Nephron (organoid): ENCODE data around the gene SUSD1.

ENCODE experiments used
- H3K27ac Mint-ChIP-seq, 3 experiments: 2 replicates each; pipeline ENCODE4 v1.8.0; 2020; ENCODE audit warnings: mixed read lengths in 3 of 3, mild to moderate bottlenecking in 2 of 3, moderate library complexity in 1 of 3
- H3K27me3 Mint-ChIP-seq: 2 replicates; pipeline ENCODE4 v1.8.0; 2021; ENCODE audit warnings: low read depth, mild to moderate bottlenecking, moderate library complexity, mixed read lengths
- H3K36me3 Mint-ChIP-seq: 2 replicates; pipeline ENCODE4 v1.8.0; 2020; ENCODE audit warnings: low read depth, mixed read lengths
- H3K4me1 Mint-ChIP-seq: 2 replicates; pipeline ENCODE4 v1.8.0; 2020; ENCODE audit warnings: mixed read lengths
- H3K4me3 Mint-ChIP-seq, 3 experiments: 2 replicates each; pipeline ENCODE4 v1.8.0; 2020; ENCODE audit warnings: mild to moderate bottlenecking in 3 of 3, mixed read lengths in 3 of 3, moderate library complexity in 2 of 3
- H3K9me3 Mint-ChIP-seq: 2 replicates; pipeline ENCODE4 v1.8.0; 2020; ENCODE audit warnings: mixed read lengths
- CTCF ChIP-seq, 3 experiments: fragments of 200-600 bp; sonication (generic); IDR thresholded peaks; one replicate each; pipeline ENCODE4 v1.5.0; 2021; ENCODE audit warnings: antibody characterized with exemption in 3 of 3; ENCODE audit not compliant: unreplicated experiment in 3 of 3

Gene SUSD1

DNA sequence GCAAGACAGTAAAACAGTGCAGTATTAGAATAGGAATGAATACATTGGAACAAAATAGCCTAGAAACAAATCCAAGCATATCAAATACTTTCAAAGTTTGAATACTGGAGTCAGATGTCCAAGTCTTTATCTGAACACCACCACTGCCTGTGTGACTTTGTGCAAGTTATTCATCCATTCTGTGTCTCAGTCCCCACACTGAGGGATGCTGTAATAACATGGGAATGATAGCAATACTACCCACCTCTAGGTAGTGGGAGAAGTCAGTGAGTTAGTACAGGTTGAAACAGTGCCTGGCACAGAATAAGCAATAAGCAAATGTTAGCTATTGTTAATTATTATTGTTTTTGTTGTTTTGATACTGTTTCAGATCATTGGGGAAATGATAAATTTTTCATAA, 130.9 kb downstream of the SUSD1 start:
- H3K27ac Mint-ChIP-seq = peak overlapping the region in 1 of 3 experiments; percentile 66
- no peaks in the 10 kb centered on the region for H3K9me3 Mint-ChIP-seq
- peaks cover 3% of the 10 kb centered on the region for H3K27me3 Mint-ChIP-seq
- H3K4me3 Mint-ChIP-seq = no peak overlapping the region
- TF ChIP-seq CTCF (IDR thresholded peaks at IDR 0.05; ENCODE audit: unreplicated experiment in 3 of 3) = no peak
- peaks cover 36% of the 10 kb centered on the region for H3K36me3 Mint-ChIP-seq
- peaks cover 44% of the 10 kb centered on the region for H3K4me1 Mint-ChIP-seq

DNA sequence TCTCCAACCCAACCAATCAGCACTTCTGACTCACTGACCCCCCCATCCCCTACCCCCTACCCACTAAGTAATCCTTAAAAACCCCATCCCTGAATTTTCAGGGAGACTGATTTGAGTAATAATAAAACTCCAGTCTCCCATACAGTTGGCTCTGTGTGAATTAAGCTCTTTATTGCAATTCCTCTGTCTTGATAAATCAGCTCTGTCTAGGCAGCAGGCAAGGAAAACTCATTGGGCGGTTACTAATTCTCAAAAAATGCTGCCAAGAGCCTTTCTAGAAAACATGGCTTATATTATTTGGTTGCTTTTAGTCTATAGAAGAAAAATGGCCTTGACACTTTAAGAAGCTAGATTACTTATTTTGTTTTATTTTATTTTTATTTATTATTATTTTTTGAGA, 131.7 kb downstream of the SUSD1 start:
- Mint-ChIP-seq H3K27ac (peak overlapping the region; percentile 56 to 65 (median 60)), H3K27me3 (peaks cover 3% of the 10 kb centered on the region), H3K4me1 (peaks cover 36% of the 10 kb centered on the region), H3K4me3 (no peak overlapping the region), H3K36me3 (peaks cover 37% of the 10 kb centered on the region), H3K9me3 (no peaks in the 10 kb centered on the region)
- no peak for TF ChIP-seq CTCF (IDR thresholded peaks at IDR 0.05; ENCODE audit: unreplicated experiment in 3 of 3)

GRCh38 chr9:112042769-112043168, 132.3 kb downstream of the SUSD1 start:
- Mint-ChIP-seq H3K9me3 (no peaks in the 10 kb centered on the region), H3K4me3 (no peak overlapping the region), H3K36me3 (peaks cover 39% of the 10 kb centered on the region), H3K4me1 (peaks cover 38% of the 10 kb centered on the region), H3K27ac (peak overlapping the region; percentile 56 to 65 (median 60)), H3K27me3 (peaks cover 3% of the 10 kb centered on the region)
- no peak for TF ChIP-seq CTCF (IDR thresholded peaks at IDR 0.05; ENCODE audit: unreplicated experiment in 3 of 3)

DNA sequence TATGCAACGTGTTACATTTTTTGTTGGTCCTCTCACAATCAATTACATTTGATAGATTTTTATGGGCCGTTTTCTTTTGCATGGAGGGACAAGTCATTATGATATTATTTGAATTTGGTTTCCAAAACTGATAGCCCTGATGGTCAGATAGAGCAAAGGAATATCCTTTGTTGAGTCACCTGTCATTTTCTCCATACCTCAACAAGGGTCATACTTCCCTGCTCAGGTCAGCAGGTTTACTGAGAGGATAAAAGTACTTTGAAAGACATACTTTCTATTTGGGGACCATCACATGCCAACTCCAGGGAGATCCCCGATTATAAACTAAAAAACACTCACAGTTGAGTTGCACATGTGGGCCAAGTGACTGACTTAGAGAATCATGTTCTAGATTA, 132.9 kb downstream of the SUSD1 start:
- TF ChIP-seq CTCF (IDR thresholded peaks at IDR 0.05; ENCODE audit: unreplicated experiment in 3 of 3) = no peak
- H3K9me3 Mint-ChIP-seq = no peaks in the 10 kb centered on the region
- peaks cover 40% of the 10 kb centered on the region for H3K36me3 Mint-ChIP-seq
- peaks cover 40% of the 10 kb centered on the region for H3K4me1 Mint-ChIP-seq
- H3K27ac Mint-ChIP-seq = peak overlapping the region; percentile 60 to 95 (median 84)
- peaks cover 3% of the 10 kb centered on the region for H3K27me3 Mint-ChIP-seq
- H3K4me3 Mint-ChIP-seq = no peak overlapping the region

DNA sequence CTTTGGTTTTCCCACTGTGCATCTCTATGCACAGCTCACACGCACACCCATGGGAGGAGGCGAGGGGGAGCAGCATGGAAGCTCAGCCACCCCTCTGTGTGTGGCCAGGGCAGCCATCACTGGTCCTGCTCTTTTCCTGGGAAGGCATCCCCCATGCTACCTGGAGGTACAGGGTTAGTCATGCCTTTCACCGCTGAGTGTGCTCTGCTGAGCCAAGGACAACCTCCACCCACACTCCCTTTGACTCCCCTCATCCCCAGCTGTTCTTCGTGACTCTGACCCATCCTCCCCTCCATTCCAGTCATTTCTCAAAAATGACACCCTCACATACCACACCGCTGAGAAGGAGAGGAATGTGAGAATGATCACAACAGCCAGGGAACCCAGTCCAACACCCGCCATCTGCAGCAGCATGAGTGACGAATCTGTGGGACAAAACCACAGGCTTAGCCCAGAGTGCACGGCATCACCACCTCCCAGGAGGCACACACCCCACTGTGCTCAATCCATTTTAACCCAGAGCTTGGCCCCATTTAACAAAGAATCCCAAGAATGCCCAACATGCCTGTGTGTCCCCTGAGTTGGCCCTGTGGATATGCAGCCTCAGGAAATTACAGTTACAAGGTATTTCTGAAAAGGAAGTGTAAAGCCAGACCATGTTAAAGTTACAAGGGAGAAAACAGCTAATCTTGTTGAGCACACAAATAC, 133.4 kb downstream of the SUSD1 start:
- Mint-ChIP-seq H3K27ac (peak overlapping the region; percentile 60 to 95 (median 84)), H3K27me3 (peaks cover 3% of the 10 kb centered on the region), H3K36me3 (peaks cover 40% of the 10 kb centered on the region), H3K9me3 (no peaks in the 10 kb centered on the region), H3K4me3 (no peak overlapping the region), H3K4me1 (peaks cover 45% of the 10 kb centered on the region)
- no peak for TF ChIP-seq CTCF (IDR thresholded peaks at IDR 0.05; ENCODE audit: unreplicated experiment in 3 of 3)

DNA sequence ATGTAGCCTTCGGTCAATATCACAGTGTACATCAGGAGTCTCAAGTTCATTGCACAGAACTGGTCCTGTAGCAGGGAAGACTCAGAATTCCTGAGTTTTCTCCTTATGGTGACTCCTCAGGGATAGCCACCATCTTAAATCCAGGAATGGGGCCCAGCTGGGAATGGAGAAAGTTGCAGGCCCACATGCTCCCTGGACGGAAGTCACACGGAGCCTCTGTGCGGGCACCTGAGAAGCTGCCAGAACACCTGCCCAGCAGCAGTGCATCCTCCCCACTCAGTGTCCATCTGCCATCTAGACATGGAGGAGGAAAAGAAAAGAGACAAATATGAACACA, 133.9 kb downstream of the SUSD1 start:
- no peaks in the 10 kb centered on the region for H3K9me3 Mint-ChIP-seq
- no peak for TF ChIP-seq CTCF (IDR thresholded peaks at IDR 0.05; ENCODE audit: unreplicated experiment in 3 of 3)
- peaks cover 40% of the 10 kb centered on the region for H3K36me3 Mint-ChIP-seq
- no peak overlapping the region for H3K4me3 Mint-ChIP-seq
- peaks cover 3% of the 10 kb centered on the region for H3K27me3 Mint-ChIP-seq
- H3K4me1 Mint-ChIP-seq = peaks cover 45% of the 10 kb centered on the region
- H3K27ac Mint-ChIP-seq = peak overlapping the region; percentile 60 to 95 (median 84)
